A673 (cell line): ENCODE data around the gene TMEM184B.

Source experiments
- CTCF ChIP-seq: fragments of 300-800, 200-600 bp; sonication (generic); conservative IDR thresholded peaks from 2 replicates; pipeline ENCODE4 v1.5.1; 2017; ENCODE audit warnings: low read depth, mild to moderate bottlenecking, antibody characterized with exemption, low read length, moderate library complexity, mixed read lengths
- EZH2 ChIP-seq: fragments of 200-600 bp; sonication (generic); IDR thresholded peaks from 2 replicates; pipeline ENCODE4 v1.6.1; 2017; ENCODE audit warnings: borderline replicate concordance, low read depth, mild to moderate bottlenecking, mixed read lengths, antibody characterized with exemption, low read length; ENCODE audit not compliant: poor library complexity, severe bottlenecking

GRCh38 chr22:38213319-38213989 is 59.4 kb downstream of the TMEM184B start:
- TF ChIP-seq CTCF (no peak), EZH2 (no peak)
